ENCODE measurements around the gene UBE2Q2. TPM values are rescaled to one million over a fixed set of nuclear protein-coding genes. Genes with fewer than 3 reads are reported as not detected.

Gene UBE2Q2
- polyA plus RNA-seq, 3 donors = 13.6 to 22.1 (median 20.9) TPM

DNA sequence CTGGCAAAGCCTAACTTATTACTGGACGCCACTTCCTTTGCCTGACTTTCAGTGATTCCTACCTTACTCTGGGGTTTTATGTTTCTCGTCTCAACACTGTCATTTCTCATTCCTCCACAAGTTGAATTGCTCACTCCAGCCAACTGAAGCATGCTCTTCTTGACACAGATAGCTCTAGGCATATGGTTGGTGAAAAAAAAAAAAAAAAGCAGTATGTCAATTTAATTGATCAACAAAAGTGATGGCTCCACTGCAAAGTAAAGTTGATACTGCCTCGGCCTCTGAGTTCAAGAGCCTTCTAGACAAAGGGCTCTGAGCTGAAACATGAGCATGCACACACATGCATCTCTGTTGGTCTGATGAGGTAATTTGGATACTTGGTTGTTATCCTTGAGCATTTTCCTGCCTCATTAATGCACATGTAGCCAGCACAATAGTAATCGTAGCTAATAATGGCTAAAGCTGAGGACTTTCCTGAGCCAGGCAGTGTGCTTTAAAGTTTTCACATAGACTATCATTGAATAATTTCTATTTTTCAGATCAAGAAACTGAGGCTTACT lies 21.4 kb upstream of the UBE2Q2 start:
- Mint-ChIP-seq H3K9me3 (no peaks in the 10 kb centered on the region), H3K27ac (no peak overlapping the region), H3K36me3 (no peaks in the 10 kb centered on the region), H3K4me1 (peaks cover 5% of the 10 kb centered on the region), H3K27me3 (ENCODE audit: low read depth in 3 of 3) (peaks cover 0 to 4% (median 2%) of the 10 kb centered on the region in 3 donors), H3K4me3 (no peak overlapping the region)
- H3K27me3 ChIP-seq (ENCODE audit: control insufficient read depth in 2 of 2, insufficient read depth in 2 of 2, low read length in 2 of 2) = no peaks in the 10 kb centered on the region
- no peak overlapping the region for H3K9ac ChIP-seq (ENCODE audit: insufficient read depth, low read length, poor library complexity, severe bottlenecking)
- intact Hi-C loops (cut with micrococcal nuclease) = no loop called here
- H2AFZ ChIP-seq (ENCODE audit: insufficient read depth, low read depth, low read length, poor library complexity, severe bottlenecking) = no peak overlapping the region
- WGBS (ENCODE audit: insufficient coverage) = 100% methylated on average over 2 of the region's 4 CpGs
- no peaks in the 10 kb centered on the region for H3K79me2 ChIP-seq (ENCODE audit: insufficient read depth, low read length)
- no peaks in the 10 kb centered on the region for H3K9me3 ChIP-seq (replicated peaks in 1 of 2; ENCODE audit: control insufficient read depth in 1 of 2, insufficient read depth in 1 of 2, low read length in 2 of 2)
- no peaks in the 10 kb centered on the region for H3K36me3 ChIP-seq (replicated peaks in 1 of 2; ENCODE audit: control insufficient read depth in 1 of 2, insufficient read depth in 2 of 2, low read length in 2 of 2)
- H3K27ac ChIP-seq (ENCODE audit: low read depth in 1 of 2, low read length in 2 of 2) = no peak overlapping the region
- H3K4me2 ChIP-seq (replicated peaks; ENCODE audit: extremely low read depth, low read length, poor library complexity, severe bottlenecking) = no peak overlapping the region
- TF ChIP-seq, protein P1, sequence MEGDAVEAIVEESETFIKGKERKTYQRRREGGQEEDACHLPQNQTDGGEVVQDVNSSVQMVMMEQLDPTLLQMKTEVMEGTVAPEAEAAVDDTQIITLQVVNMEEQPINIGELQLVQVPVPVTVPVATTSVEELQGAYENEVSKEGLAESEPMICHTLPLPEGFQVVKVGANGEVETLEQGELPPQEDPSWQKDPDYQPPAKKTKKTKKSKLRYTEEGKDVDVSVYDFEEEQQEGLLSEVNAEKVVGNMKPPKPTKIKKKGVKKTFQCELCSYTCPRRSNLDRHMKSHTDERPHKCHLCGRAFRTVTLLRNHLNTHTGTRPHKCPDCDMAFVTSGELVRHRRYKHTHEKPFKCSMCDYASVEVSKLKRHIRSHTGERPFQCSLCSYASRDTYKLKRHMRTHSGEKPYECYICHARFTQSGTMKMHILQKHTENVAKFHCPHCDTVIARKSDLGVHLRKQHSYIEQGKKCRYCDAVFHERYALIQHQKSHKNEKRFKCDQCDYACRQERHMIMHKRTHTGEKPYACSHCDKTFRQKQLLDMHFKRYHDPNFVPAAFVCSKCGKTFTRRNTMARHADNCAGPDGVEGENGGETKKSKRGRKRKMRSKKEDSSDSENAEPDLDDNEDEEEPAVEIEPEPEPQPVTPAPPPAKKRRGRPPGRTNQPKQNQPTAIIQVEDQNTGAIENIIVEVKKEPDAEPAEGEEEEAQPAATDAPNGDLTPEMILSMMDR (IDR thresholded peaks at IDR 0.05) = no peak
- H3K4me1 ChIP-seq (ENCODE audit: control insufficient read depth in 1 of 2, insufficient read depth in 2 of 2, low read length in 2 of 2) = peaks cover 3 to 6% of the 10 kb centered on the region in 2 donors
- H4K20me1 ChIP-seq (ENCODE audit: insufficient read depth, low read length) = no peaks in the 10 kb centered on the region
- DNase-seq = no peak
- H3K4me3 ChIP-seq (replicated peaks in 1 of 3; ENCODE audit: low read depth in 2 of 3, low read length in 3 of 3) = no peak overlapping the region

DNA sequence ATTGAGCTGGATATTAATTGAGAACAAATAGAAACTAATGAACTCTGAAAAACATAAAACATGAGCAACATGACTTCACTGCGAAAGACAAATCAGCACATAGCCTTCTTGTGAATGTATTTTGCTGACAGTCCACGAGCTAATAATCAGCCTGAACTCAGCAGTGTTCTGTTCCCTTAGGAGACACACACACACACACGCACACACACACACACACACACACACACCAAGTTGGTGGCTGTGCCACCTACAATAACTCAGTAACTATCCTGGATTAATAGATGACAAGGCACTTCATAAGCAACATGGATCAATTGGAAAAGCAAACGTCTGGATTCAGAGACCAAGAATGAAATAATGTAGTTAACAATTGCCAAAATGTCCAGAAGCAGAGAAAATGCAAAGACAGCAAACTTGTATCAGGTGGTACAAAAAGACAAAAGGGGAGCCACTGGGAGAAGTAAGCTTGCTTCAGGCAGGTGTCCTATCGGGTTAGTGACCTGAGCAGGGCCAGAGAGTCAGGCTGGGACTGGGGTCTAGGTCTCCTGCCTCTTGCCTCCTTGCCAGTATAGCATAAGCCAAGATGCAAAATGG lies 20.5 kb upstream of the UBE2Q2 start:
- WGBS (ENCODE audit: insufficient coverage) = 80% methylated on average over 2 of the region's 5 CpGs
- Mint-ChIP-seq H3K36me3 (no peaks in the 10 kb centered on the region), H3K4me3 (no peak overlapping the region), H3K27ac (no peak overlapping the region), H3K9me3 (no peaks in the 10 kb centered on the region), H3K27me3 (ENCODE audit: low read depth in 3 of 3) (peaks cover 0 to 4% (median 2%) of the 10 kb centered on the region in 3 donors), H3K4me1 (peaks cover 3% of the 10 kb centered on the region)
- DNase-seq = no peak
- Histone ChIP-seq H3K9ac (ENCODE audit: insufficient read depth, low read length, poor library complexity, severe bottlenecking) (no peak overlapping the region), H3K79me2 (ENCODE audit: insufficient read depth, low read length) (no peaks in the 10 kb centered on the region), H2AFZ (ENCODE audit: insufficient read depth, low read depth, low read length, poor library complexity, severe bottlenecking) (no peak overlapping the region), H3K36me3 (replicated peaks in 1 of 2; ENCODE audit: control insufficient read depth in 1 of 2, insufficient read depth in 2 of 2, low read length in 2 of 2) (no peaks in the 10 kb centered on the region), H3K4me2 (replicated peaks; ENCODE audit: extremely low read depth, low read length, poor library complexity, severe bottlenecking) (no peak overlapping the region), H3K4me1 (ENCODE audit: control insufficient read depth in 1 of 2, insufficient read depth in 2 of 2, low read length in 2 of 2) (no peaks in the 10 kb centered on the region), H3K27me3 (ENCODE audit: control insufficient read depth in 2 of 2, insufficient read depth in 2 of 2, low read length in 2 of 2) (no peaks in the 10 kb centered on the region), H4K20me1 (ENCODE audit: insufficient read depth, low read length) (no peaks in the 10 kb centered on the region), H3K27ac (ENCODE audit: low read depth in 1 of 2, low read length in 2 of 2) (no peak overlapping the region), H3K9me3 (replicated peaks in 1 of 2; ENCODE audit: control insufficient read depth in 1 of 2, insufficient read depth in 1 of 2, low read length in 2 of 2) (no peaks in the 10 kb centered on the region), H3K4me3 (replicated peaks in 1 of 3; ENCODE audit: low read depth in 2 of 3, low read length in 3 of 3) (no peak overlapping the region)
- TF ChIP-seq, protein P1 (IDR thresholded peaks at IDR 0.05) = no peak
- intact Hi-C loops (cut with micrococcal nuclease) = no loop called here

All from CD14-positive monocyte (primary cell).